Mesendoderm (in vitro differentiated cells): ENCODE results near the gene SLC17A8.

Experiments used
- DNase-seq: peaks from one replicate; pipeline ENCODE4 v3.0.0; 2013
- H2AK5ac ChIP-seq: 2 replicates; pipeline ENCODE4 v1.6.1; 2013; ENCODE audit warnings: low read length, inconsistent platforms
- H2BK120ac ChIP-seq: 2 replicates; pipeline ENCODE4 v1.6.1; 2013; ENCODE audit warnings: low read depth, mild to moderate bottlenecking, low read length, moderate library complexity, mixed read lengths
- H2BK15ac ChIP-seq: replicated peaks from 2 replicates; pipeline ENCODE4 v1.6.1; 2013; ENCODE audit warnings: low read depth, mild to moderate bottlenecking, moderate library complexity
- H2BK5ac ChIP-seq: 2 replicates; pipeline ENCODE4 v1.6.1; 2013; ENCODE audit warnings: low read length, inconsistent platforms
- H3K18ac ChIP-seq: 2 replicates; pipeline ENCODE4 v1.6.1; 2013; ENCODE audit warnings: mild to moderate bottlenecking, low read length, mixed read lengths
- H3K23ac ChIP-seq: one replicate; pipeline ENCODE4 v1.6.1; 2013; ENCODE audit warnings: low read length
- H3K27ac ChIP-seq: 2 replicates; pipeline ENCODE4 v1.5.1; 2013; ENCODE audit warnings: low read depth, mild to moderate bottlenecking, inconsistent platforms, low read length, moderate library complexity
- H3K27me3 ChIP-seq: 2 replicates; pipeline ENCODE4 v1.6.1; 2013; ENCODE audit warnings: low read length, control low read depth, mild to moderate bottlenecking, inconsistent platforms; ENCODE audit not compliant: insufficient read depth, poor library complexity
- H3K36me3 ChIP-seq: 2 replicates; pipeline ENCODE4 v1.6.1; 2013; ENCODE audit warnings: low read length, inconsistent platforms; ENCODE audit not compliant: control insufficient read depth, insufficient read depth
- H3K4ac ChIP-seq: one replicate; pipeline ENCODE4 v1.6.1; 2013; ENCODE audit warnings: low read depth, mild to moderate bottlenecking, low read length, moderate library complexity
- H3K4me1 ChIP-seq: 2 replicates; pipeline ENCODE4 v1.6.1; 2013; ENCODE audit warnings: low read depth, low read length, inconsistent platforms; ENCODE audit not compliant: control insufficient read depth
- H3K4me2 ChIP-seq: 2 replicates; pipeline ENCODE4 v1.6.1; 2013; ENCODE audit warnings: low read length
- H3K4me3 ChIP-seq: 2 replicates; pipeline ENCODE4 v1.5.1; 2013; ENCODE audit warnings: mild to moderate bottlenecking, low read length
- H3K56ac ChIP-seq: one replicate; pipeline ENCODE4 v1.6.1; 2013; ENCODE audit warnings: low read length
- H3K79me1 ChIP-seq: 2 replicates; pipeline ENCODE4 v1.6.1; 2013; ENCODE audit warnings: low read length, inconsistent platforms
- H3K79me2 ChIP-seq: 2 replicates; pipeline ENCODE4 v1.6.1; 2013; ENCODE audit warnings: mild to moderate bottlenecking, low read length; ENCODE audit not compliant: control insufficient read depth, insufficient read depth
- H3K9ac ChIP-seq: 2 replicates; pipeline ENCODE4 v1.6.1; 2013; ENCODE audit warnings: low read length, inconsistent platforms
- H4K5ac ChIP-seq: one replicate; pipeline ENCODE4 v1.6.1; 2013; ENCODE audit warnings: low read length
- H4K8ac ChIP-seq: one replicate; pipeline ENCODE4 v1.6.1; 2013; ENCODE audit warnings: low read depth, mild to moderate bottlenecking, control low read depth, low read length, moderate library complexity
- WGBS: extraction: QIAGEN DNeasy Blood & Tissue Kit; methylation state at CpG from one replicate; pipeline ENCODE4 v1.1.7; 2013; ENCODE audit warnings: low lambda C conversion rate, missing lambda C conversion rate; ENCODE audit not compliant: insufficient coverage; ENCODE audit errors: extremely low coverage; 5-methylcytosine and 5-hydroxymethylcytosine counted together

The SLC17A8 gene

DNA sequence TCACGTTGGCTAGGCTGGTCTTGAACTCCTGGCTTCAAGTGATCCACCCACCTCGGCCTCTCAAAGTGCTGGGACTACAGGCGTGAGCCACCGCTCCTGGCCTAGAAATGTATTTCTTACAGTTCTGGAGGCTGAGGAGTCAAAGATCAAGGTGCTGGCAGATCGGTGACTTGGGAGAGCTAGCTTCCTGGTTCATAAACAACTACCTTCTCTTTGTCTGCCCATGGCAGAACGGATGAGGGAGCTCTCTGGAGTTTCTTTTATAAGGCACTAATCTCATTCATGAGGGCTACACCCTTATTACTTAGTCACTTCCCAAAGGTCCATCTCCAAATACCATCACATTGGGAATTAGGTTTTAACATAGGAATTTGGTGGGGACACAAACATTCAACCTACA lies 38.9 kb downstream of the SLC17A8 start:
- Histone ChIP-seq H3K18ac (no peak overlapping the region), H3K36me3 (no peaks in the 10 kb centered on the region), H3K4ac (no peak overlapping the region), H3K4me2 (no peak overlapping the region), H2BK15ac (no peak overlapping the region), H2BK5ac (no peak overlapping the region), H3K4me1 (no peaks in the 10 kb centered on the region), H2BK120ac (no peak overlapping the region), H3K27ac (no peak overlapping the region), H3K4me3 (no peak overlapping the region), H3K23ac (no peak overlapping the region), H2AK5ac (no peak overlapping the region), H3K79me2 (no peaks in the 10 kb centered on the region), H4K8ac (no peak overlapping the region), H3K79me1 (no peaks in the 10 kb centered on the region), H4K5ac (no peak overlapping the region), H3K27me3 (no peaks in the 10 kb centered on the region), H3K9ac (no peak overlapping the region), H3K56ac (no peak overlapping the region)
- DNase-seq = no peak
- WGBS = no CpG with 5 or more reads among the region's 6 CpGs

DNA sequence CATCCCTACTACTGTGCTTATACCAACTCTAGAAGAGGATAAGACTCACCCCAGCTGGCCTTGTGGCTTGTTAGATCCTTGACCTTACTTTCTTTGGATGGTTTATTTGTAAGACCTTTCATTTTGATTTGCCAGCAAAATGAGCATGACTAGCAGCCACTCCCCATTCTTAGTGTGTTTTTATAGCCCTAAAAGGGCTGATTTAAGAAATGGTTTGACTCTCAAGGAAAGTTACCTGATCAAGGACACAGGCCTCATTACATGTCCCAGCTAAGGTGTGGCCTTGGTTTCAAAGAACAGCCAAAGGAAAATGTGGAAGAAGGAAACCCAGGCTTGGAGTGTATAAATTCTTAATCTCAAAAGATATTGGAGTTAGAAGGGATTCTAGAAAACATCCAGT lies 41.4 kb downstream of the SLC17A8 start:
- no peaks in the 10 kb centered on the region for H3K79me2 ChIP-seq
- no peak overlapping the region for H3K4ac ChIP-seq
- no peak overlapping the region for H3K56ac ChIP-seq
- H2BK120ac ChIP-seq = no peak overlapping the region
- no peak overlapping the region for H3K4me2 ChIP-seq
- no peak overlapping the region for H4K5ac ChIP-seq
- no peak overlapping the region for H2AK5ac ChIP-seq
- no peak overlapping the region for H2BK15ac ChIP-seq
- H3K79me1 ChIP-seq = no peaks in the 10 kb centered on the region
- DNase-seq = no peak
- no peak overlapping the region for H3K27ac ChIP-seq
- no peak overlapping the region for H3K4me3 ChIP-seq
- H4K8ac ChIP-seq = no peak overlapping the region
- H3K27me3 ChIP-seq = no peaks in the 10 kb centered on the region
- H3K18ac ChIP-seq = no peak overlapping the region
- no peak overlapping the region for H3K9ac ChIP-seq
- H3K4me1 ChIP-seq = no peaks in the 10 kb centered on the region
- no peak overlapping the region for H3K23ac ChIP-seq
- H2BK5ac ChIP-seq = no peak overlapping the region
- H3K36me3 ChIP-seq = no peaks in the 10 kb centered on the region

DNA sequence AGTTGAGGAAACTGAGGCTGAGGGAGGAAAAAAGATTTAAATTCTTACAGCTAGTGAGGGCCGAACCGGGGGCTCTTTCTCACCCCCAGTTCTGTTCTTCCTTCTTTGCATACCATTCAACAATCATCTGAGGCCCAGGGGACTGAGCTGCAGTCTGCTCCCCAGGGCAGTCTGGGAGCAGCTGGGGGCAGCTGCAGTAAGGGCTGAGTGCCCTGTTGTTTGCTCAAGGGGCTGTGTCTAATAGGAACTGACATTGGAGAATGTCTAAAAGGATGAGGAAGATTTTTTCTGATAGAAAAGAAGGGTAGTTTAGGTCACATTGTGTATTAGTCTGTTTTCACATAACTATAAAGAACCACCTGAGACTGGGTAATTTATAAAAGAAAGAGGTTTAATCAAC lies 42.2 kb downstream of the SLC17A8 start:
- Histone ChIP-seq H3K79me1 (no peaks in the 10 kb centered on the region), H3K4me3 (no peak overlapping the region), H3K18ac (no peak overlapping the region), H3K36me3 (no peaks in the 10 kb centered on the region), H3K4ac (no peak overlapping the region), H3K79me2 (no peaks in the 10 kb centered on the region), H2BK5ac (no peak overlapping the region), H3K27me3 (no peaks in the 10 kb centered on the region), H2BK120ac (no peak overlapping the region), H3K4me2 (no peak overlapping the region), H2AK5ac (no peak overlapping the region), H2BK15ac (no peak overlapping the region), H3K27ac (no peak overlapping the region), H4K8ac (no peak overlapping the region), H3K9ac (no peak overlapping the region), H3K23ac (no peak overlapping the region), H3K4me1 (no peaks in the 10 kb centered on the region), H4K5ac (no peak overlapping the region), H3K56ac (no peak overlapping the region)
- WGBS = no CpG with 5 or more reads among the region's 2 CpGs
- no peak for DNase-seq

DNA sequence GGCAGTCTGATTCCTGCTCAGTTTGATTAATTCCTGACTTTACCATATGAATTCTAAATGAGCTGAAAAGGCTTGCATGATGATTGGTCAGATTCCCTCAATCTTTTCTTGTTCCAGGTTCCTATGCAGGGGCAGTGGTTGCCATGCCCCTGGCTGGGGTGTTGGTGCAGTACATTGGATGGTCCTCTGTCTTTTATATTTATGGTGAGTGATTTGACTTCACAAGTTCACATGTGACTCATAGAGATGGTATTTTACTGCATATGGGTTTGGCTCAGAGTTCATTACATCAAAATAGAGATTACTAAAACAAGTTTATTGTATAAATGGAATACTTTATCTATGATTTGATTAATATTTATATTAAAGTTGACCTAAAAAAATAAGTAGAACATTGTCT lies 44.8 kb downstream of the SLC17A8 start:
- Histone ChIP-seq H4K5ac (no peak overlapping the region), H3K79me2 (no peaks in the 10 kb centered on the region), H4K8ac (no peak overlapping the region), H3K4ac (no peak overlapping the region), H3K4me1 (no peaks in the 10 kb centered on the region), H3K4me2 (no peak overlapping the region), H3K23ac (no peak overlapping the region), H3K9ac (no peak overlapping the region), H2BK5ac (no peak overlapping the region), H2BK15ac (no peak overlapping the region), H3K79me1 (no peaks in the 10 kb centered on the region), H3K27ac (no peak overlapping the region), H3K36me3 (no peaks in the 10 kb centered on the region), H2AK5ac (no peak overlapping the region), H3K27me3 (no peaks in the 10 kb centered on the region), H2BK120ac (no peak overlapping the region), H3K4me3 (no peak overlapping the region), H3K18ac (no peak overlapping the region), H3K56ac (no peak overlapping the region)
- DNase-seq = peak; percentile 2

DNA sequence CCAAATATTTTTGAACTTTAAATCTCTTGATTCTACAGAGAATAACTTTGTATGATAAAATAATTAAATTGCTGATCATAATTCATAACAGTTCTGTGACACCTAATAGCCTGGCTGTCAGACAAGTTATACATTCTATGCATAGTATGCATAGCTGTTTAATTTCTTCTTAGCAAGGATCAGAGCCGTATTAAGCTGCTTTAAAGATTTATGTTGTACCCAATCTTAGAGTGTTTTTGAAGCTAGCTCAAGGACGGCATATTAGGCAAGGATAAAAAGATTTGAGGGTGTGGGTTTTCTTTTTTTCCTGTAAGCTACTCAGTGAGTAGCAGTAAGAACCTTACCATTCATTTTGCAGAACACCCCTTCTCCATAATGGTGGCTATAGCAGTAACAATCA lies 45.9 kb downstream of the SLC17A8 start:
- WGBS = no CpG with 5 or more reads among the region's 2 CpGs
- Histone ChIP-seq H4K8ac (no peak overlapping the region), H3K18ac (no peak overlapping the region)

DNA sequence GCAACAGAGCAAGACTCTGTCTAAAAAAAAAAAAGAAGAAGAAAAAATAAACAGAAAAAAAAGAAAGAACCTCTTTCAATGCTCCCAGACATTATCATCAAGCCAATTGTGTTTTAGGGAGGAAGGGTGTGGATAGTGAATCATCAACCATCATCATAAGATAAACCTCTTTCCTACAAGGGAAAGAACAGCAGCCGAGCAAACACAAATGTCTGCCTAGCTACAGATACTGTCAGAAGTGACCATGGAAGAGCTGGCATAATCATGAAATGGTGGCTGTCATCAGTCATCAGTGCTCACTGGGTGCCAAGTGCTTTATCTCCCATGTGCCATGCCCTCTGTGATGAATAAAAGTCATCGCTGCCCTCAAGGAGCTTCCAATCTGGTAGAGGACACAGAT lies 46.6 kb downstream of the SLC17A8 start:
- H2AK5ac ChIP-seq = no peak overlapping the region
- H3K79me2 ChIP-seq = no peaks in the 10 kb centered on the region

More for the DNA sequence above, 45.9 kb downstream of the SLC17A8 start:
- H3K23ac ChIP-seq = no peak overlapping the region
- H3K79me2 ChIP-seq = no peaks in the 10 kb centered on the region
- no peak overlapping the region for H3K4ac ChIP-seq
- no peak overlapping the region for H3K4me3 ChIP-seq
- H4K5ac ChIP-seq = no peak overlapping the region
- no peak overlapping the region for H3K27ac ChIP-seq
- H3K9ac ChIP-seq = no peak overlapping the region
- no peak overlapping the region for H2BK15ac ChIP-seq
- H3K79me1 ChIP-seq = no peaks in the 10 kb centered on the region
- H2AK5ac ChIP-seq = no peak overlapping the region
- no peak overlapping the region for H2BK120ac ChIP-seq
- H3K4me2 ChIP-seq = no peak overlapping the region
- H3K56ac ChIP-seq = no peak overlapping the region
- H3K27me3 ChIP-seq = no peaks in the 10 kb centered on the region
- H3K36me3 ChIP-seq = no peaks in the 10 kb centered on the region
- H3K4me1 ChIP-seq = no peaks in the 10 kb centered on the region
- H2BK5ac ChIP-seq = no peak overlapping the region
- DNase-seq = no peak

More for the DNA sequence above, 46.6 kb downstream of the SLC17A8 start:
- Histone ChIP-seq H2BK5ac (no peak overlapping the region), H3K4me1 (no peaks in the 10 kb centered on the region), H3K36me3 (no peaks in the 10 kb centered on the region), H3K23ac (no peak overlapping the region), H2BK15ac (no peak overlapping the region), H4K5ac (no peak overlapping the region), H3K79me1 (no peaks in the 10 kb centered on the region), H2BK120ac (no peak overlapping the region), H3K4me3 (no peak overlapping the region), H3K4me2 (no peak overlapping the region), H3K56ac (no peak overlapping the region), H3K18ac (no peak overlapping the region), H3K27ac (no peak overlapping the region), H4K8ac (no peak overlapping the region), H3K27me3 (no peaks in the 10 kb centered on the region), H3K9ac (no peak overlapping the region), H3K4ac (no peak overlapping the region)
- no CpG with 5 or more reads among the region's 2 CpGs for WGBS
- DNase-seq = no peak
